ENCODE results near the gene SOX8. TPM values are rescaled to one million over a fixed set of nuclear protein-coding genes. Genes with fewer than 3 reads are reported as not detected.

Gene SOX8
- total RNA-seq, 1 donor from 2014 or later = 0.81 TPM

DNA sequence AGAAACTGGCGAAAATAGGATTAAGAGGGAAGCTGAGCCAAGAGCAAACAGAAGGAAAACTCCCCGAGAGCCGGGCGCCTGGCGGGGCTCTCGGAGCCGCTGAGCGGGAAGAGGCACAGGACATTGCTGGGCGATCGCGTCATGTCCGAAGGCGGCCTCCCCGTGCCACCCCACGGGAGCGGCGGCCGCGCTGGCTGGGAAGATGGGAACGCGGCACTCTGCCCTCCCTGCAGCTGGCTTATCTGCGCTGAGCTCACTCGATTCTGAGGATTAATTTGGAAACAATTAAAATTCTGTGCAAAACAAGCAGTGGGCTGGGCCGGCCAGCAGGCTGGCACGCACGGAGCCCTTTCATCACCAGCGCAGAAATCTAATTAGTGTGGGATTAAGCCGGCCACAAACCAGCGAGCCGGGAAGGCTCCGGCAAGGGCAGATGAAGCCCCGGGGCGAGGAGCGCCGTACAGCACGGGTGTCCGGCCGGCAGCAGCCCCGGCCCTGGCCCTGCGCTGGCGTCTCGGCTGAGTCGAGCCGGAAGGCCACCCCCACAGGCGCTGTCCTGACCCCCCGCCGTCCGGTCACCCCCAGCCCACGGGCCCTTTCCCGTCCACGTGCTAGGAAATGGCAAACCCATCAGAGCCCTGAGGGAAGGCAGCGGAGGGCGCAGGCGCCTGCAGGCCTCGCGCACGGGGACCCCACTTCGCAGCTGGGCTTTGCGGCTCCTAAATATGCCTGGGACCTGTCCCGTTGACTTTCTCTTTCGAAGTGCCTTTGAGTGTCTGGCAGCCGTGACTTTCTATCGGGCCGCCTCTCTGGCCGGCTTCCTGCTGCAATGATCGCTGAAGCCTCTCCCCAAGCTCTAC is 37.9 kb downstream of the SOX8 start:
- Histone ChIP-seq H3K27me3 (peaks cover 33% of the 10 kb centered on the region), H3K27ac (no peak overlapping the region), H3K9me3 (no peaks in the 10 kb centered on the region), H3K4me3 (peak overlapping the region; percentile 23), H3K36me3 (no peaks in the 10 kb centered on the region), H3K4me1 (no peaks in the 10 kb centered on the region)
- DNase-seq (no peak), ATAC-seq (peak; percentile 49)
- intact Hi-C loops (cut with DNase I) = no loop called here
- TF ChIP-seq, protein P1, sequence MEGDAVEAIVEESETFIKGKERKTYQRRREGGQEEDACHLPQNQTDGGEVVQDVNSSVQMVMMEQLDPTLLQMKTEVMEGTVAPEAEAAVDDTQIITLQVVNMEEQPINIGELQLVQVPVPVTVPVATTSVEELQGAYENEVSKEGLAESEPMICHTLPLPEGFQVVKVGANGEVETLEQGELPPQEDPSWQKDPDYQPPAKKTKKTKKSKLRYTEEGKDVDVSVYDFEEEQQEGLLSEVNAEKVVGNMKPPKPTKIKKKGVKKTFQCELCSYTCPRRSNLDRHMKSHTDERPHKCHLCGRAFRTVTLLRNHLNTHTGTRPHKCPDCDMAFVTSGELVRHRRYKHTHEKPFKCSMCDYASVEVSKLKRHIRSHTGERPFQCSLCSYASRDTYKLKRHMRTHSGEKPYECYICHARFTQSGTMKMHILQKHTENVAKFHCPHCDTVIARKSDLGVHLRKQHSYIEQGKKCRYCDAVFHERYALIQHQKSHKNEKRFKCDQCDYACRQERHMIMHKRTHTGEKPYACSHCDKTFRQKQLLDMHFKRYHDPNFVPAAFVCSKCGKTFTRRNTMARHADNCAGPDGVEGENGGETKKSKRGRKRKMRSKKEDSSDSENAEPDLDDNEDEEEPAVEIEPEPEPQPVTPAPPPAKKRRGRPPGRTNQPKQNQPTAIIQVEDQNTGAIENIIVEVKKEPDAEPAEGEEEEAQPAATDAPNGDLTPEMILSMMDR (IDR thresholded peaks at IDR 0.05) = no peak

DNA sequence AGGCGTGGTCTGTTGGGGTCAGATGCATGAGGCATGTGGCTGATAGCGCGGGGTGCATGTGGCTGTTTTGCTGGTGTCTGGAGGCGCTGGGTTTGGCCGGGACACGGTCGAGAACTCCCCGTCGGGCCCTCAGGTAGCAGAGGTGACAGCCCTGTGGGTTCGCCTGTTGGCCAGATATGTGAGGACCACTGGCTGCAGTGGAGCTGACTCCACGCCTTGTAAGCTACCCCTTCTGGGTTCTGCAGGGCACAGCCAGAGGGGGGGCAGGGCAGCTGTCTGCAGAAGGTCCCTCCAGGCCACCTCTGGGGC is 38.5 kb downstream of the SOX8 start:
- no peak for DNase-seq
- intact Hi-C loops (cut with DNase I) = no loop called here
- Histone ChIP-seq H3K4me1 (no peaks in the 10 kb centered on the region), H3K4me3 (peak overlapping the region; percentile 23), H3K9me3 (no peaks in the 10 kb centered on the region), H3K27me3 (peaks cover 33% of the 10 kb centered on the region), H3K36me3 (no peaks in the 10 kb centered on the region), H3K27ac (no peak overlapping the region)
- TF ChIP-seq, protein P1 (IDR thresholded peaks at IDR 0.05) = no peak
- no peak for ATAC-seq

DNA sequence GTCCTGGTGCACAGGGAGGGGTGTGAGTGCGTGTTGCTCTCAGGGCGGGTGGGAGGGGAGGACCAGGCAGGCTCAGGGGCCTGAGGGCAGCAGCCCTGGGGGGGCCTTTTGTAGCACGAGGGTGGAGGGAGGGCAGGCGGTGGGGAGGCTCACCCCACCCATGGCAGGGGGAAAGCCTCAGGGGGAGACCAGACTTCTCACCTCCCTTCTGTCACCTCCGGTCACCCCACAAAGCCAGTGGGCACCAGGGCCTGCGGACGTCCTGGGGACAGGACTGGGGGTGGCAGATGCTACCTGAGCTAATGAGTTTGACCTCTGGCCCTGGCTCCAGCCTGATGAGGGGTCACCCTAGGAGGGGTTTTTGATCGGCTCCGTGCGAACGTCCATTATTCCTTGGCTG is 39.0 kb downstream of the SOX8 start:
- H3K36me3 ChIP-seq = no peaks in the 10 kb centered on the region
- ATAC-seq (no peak), DNase-seq (no peak)
- no peak overlapping the region for H3K4me3 ChIP-seq
- no peaks in the 10 kb centered on the region for H3K4me1 ChIP-seq
- no peak overlapping the region for H3K27ac ChIP-seq
- H3K27me3 ChIP-seq = peaks cover 33% of the 10 kb centered on the region
- intact Hi-C loops (cut with DNase I) = no loop called here
- TF ChIP-seq, protein P1 (IDR thresholded peaks at IDR 0.05) = no peak
- no peaks in the 10 kb centered on the region for H3K9me3 ChIP-seq

GRCh38 chr16:1021553-1022160 is 40.1 kb downstream of the SOX8 start:
- TF ChIP-seq, protein P1 (IDR thresholded peaks at IDR 0.05) = no peak
- ATAC-seq = no peak
- no peak for DNase-seq
- H3K27me3 ChIP-seq = peaks cover 33% of the 10 kb centered on the region
- intact Hi-C loops (cut with DNase I) = no loop called here
- no peaks in the 10 kb centered on the region for H3K36me3 ChIP-seq
- H3K4me3 ChIP-seq = no peak overlapping the region
- H3K4me1 ChIP-seq = no peaks in the 10 kb centered on the region
- no peak overlapping the region for H3K27ac ChIP-seq
- H3K9me3 ChIP-seq = no peaks in the 10 kb centered on the region

DNA sequence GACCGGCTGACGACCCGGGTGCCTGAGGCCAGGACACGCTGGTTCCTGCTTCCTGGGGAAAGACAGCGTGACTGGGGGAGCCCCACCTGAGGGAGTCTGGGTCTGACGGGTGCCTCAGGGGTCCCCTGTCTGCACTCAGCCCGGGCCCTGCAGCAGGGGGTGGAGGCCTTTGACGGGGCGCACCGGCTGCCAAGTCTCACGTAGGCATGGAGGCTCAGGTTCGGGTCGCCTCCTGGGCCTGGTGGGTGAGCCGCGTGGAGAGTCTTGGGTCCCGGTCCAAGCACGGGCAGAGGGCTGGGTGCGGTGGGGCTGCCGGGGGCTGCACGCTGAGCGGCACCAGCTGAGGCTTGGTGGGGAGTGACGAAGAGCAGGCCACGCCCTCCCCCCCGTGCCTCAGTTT is 40.9 kb downstream of the SOX8 start:
- TF ChIP-seq, protein P1 (IDR thresholded peaks at IDR 0.05) = no peak
- Histone ChIP-seq H3K9me3 (no peaks in the 10 kb centered on the region), H3K27ac (no peak overlapping the region), H3K27me3 (peaks cover 33% of the 10 kb centered on the region), H3K4me3 (no peak overlapping the region), H3K36me3 (no peaks in the 10 kb centered on the region), H3K4me1 (no peaks in the 10 kb centered on the region)
- intact Hi-C loops (cut with DNase I) = no loop called here
- DNase-seq = no peak
- no peak for ATAC-seq
